IPS DF 6.9 (cell line): ENCODE data around the gene BANF2.

Experiments
- DNase-seq: peaks from one replicate; pipeline ENCODE4 v3.0.0-alpha.2; 2013; ENCODE audit warnings: low read depth, low spot score
- H3K27ac ChIP-seq: one replicate; pipeline ENCODE4 v1.5.1; 2013; ENCODE audit warnings: low read length, control low read depth
- H3K27me3 ChIP-seq: 2 replicates; pipeline ENCODE4 v1.6.1; 2013; ENCODE audit warnings: mild to moderate bottlenecking, low read length; ENCODE audit not compliant: control insufficient read depth, insufficient read depth
- H3K36me3 ChIP-seq: 2 replicates; pipeline ENCODE4 v1.6.1; 2013; ENCODE audit warnings: low read length; ENCODE audit not compliant: control insufficient read depth, insufficient read depth
- H3K4me1 ChIP-seq: 2 replicates; pipeline ENCODE4 v1.6.1; 2013; ENCODE audit warnings: low read length; ENCODE audit not compliant: control insufficient read depth, insufficient read depth
- H3K4me3 ChIP-seq: 2 replicates; pipeline ENCODE4 v1.5.1; 2013; ENCODE audit warnings: mild to moderate bottlenecking, low read length
- H3K9me3 ChIP-seq: 2 replicates; pipeline ENCODE4 v1.6.1; 2013; ENCODE audit warnings: low read length, inconsistent platforms; ENCODE audit not compliant: control insufficient read depth, insufficient read depth
- WGBS: extraction: QIAGEN DNeasy Blood & Tissue Kit; methylation state at CpG from one replicate; pipeline ENCODE4 v1.1.7; 2013; ENCODE audit warnings: mixed read lengths, missing lambda C conversion rate; ENCODE audit not compliant: insufficient read length, insufficient coverage; 5-methylcytosine and 5-hydroxymethylcytosine counted together

BANF2 gene

GRCh38 chr20:17734374-17734773 is 34.6 kb downstream of the BANF2 start:
- H3K27ac ChIP-seq: no peak overlapping the region
- WGBS: no CpG with 5 or more reads among the region's 5 CpGs
- no peaks in the 10 kb centered on the region for H3K9me3 ChIP-seq
- H3K36me3 ChIP-seq: no peaks in the 10 kb centered on the region
- H3K4me3 ChIP-seq: no peak overlapping the region
- no peaks in the 10 kb centered on the region for H3K27me3 ChIP-seq
- no peak for DNase-seq
- no peaks in the 10 kb centered on the region for H3K4me1 ChIP-seq

DNA sequence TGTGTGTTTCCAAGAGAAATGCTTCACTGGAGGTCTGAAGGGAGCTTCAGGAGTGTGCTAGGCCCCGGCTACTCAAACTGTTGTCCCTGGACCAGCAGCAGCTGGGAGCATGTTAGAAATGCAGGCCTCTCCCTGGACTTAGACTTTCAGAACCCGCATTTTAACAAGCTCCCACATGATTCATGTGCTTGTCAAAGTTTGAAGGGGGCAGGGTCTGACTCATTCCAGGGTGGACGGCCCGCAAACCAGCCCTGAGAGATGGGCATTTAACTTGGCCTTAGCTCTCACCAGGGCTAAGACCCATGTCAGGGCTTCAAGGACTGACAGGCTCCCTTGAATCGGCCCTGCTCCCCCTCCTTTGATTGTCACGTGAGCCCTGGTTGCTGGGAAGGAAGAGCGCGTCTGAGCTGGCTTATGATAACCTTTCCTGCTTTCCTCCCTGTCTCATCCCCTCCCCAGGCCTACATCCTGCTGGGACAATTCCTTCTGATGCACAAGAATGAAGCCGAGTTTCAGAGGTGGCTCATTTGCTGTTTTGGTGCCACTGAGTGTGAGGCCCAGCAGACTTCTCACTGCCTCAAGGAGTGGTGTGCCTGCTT is 35.5 kb downstream of the BANF2 start:
- H3K4me3 ChIP-seq: no peak overlapping the region
- H3K4me1 ChIP-seq: no peaks in the 10 kb centered on the region
- DNase-seq: no peak
- no peaks in the 10 kb centered on the region for H3K27me3 ChIP-seq
- no peak overlapping the region for H3K27ac ChIP-seq
- WGBS: no CpG with 5 or more reads among the region's 9 CpGs
- no peaks in the 10 kb centered on the region for H3K9me3 ChIP-seq
- H3K36me3 ChIP-seq: no peaks in the 10 kb centered on the region

DNA sequence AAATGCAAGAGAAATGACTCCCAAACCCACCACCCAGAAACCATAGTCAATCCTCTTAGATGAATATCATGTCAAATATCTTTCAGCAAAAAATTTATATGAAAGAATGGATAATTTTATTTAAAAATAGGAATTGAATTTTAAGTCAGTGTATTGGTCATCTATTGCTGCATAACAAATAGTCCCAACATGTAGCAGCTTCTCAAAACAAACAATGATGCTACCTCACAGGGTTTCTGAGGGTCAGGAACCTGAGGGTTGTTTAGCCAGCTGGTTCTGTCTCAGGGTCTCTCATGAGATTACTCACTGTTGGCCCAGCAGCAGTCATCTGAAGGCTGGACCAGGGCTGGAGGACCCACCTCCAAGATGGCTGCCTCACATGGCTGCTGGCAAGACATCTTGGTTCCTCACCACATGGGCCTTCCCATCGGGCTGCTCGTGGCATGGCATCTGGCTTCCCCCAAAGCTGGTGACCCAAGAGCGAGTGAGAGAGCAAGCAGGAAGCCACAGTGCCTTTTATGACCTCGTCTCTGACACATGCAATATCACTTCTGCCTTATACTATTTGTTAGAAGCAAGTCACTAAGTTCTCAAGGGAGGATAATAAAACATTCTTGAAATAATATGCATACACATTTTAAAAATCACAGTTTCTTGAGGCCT is 36.3 kb downstream of the BANF2 start:
- Histone ChIP-seq H3K4me1 (no peaks in the 10 kb centered on the region), H3K9me3 (no peaks in the 10 kb centered on the region), H3K27me3 (no peaks in the 10 kb centered on the region), H3K4me3 (no peak overlapping the region), H3K36me3 (no peaks in the 10 kb centered on the region), H3K27ac (no peak overlapping the region)
- DNase-seq: no peak
- WGBS: no CpG with 5 or more reads among the region's 4 CpGs

GRCh38 chr20:17738154-17738553 is 38.4 kb downstream of the BANF2 start:
- DNase-seq: no peak
- Histone ChIP-seq H3K36me3 (no peaks in the 10 kb centered on the region), H3K27ac (no peak overlapping the region), H3K4me1 (no peaks in the 10 kb centered on the region), H3K4me3 (no peak overlapping the region), H3K27me3 (no peaks in the 10 kb centered on the region), H3K9me3 (no peaks in the 10 kb centered on the region)
- no CpG with 5 or more reads among the region's 3 CpGs for WGBS

DNA sequence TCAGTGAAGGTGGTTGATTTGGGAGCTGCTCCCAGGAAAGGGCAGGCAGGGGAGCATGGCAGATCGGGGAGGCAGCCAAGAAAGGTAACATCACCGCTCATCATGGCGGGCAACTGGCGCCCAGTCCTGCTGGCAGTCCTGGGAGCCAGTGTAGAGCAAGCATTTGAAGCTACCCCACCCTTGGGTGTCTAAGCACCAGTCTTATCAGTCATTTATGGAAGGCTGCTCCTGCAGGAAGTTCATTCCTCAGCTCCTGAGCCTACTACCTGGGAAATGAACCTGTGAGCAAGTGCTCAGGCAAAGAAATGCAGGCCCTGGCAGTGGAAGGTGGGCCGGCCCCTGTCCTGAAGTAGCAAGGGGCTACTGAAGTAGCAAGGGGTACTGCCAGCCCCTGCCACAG is 41.5 kb downstream of the BANF2 start:
- H3K27ac ChIP-seq: no peak overlapping the region
- no peaks in the 10 kb centered on the region for H3K4me1 ChIP-seq
- no peak for DNase-seq
- H3K36me3 ChIP-seq: no peaks in the 10 kb centered on the region
- H3K4me3 ChIP-seq: no peak overlapping the region
- no peaks in the 10 kb centered on the region for H3K9me3 ChIP-seq
- WGBS: no CpG with 5 or more reads among the region's 5 CpGs
- no peaks in the 10 kb centered on the region for H3K27me3 ChIP-seq

DNA sequence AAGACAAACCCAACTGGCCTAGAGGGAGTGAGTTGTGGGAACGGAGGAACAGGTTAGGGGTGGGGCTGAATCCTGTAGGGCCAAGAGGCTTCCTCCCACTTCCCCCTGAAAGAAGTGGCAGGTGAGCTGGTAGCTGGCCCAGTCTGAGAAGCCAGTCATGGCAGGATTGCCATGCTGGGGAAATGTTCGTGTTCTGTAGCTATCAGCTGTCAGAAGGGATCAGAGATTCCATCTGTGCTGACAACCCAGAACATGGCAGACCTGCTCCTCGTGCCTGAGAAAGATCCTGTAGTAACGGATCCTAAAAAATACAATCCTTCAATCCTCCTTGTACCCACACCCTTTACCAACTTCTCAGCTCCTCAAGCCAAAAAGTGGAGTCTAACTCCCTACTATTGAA is 43.0 kb downstream of the BANF2 start:
- H3K4me1 ChIP-seq: no peaks in the 10 kb centered on the region
- no peaks in the 10 kb centered on the region for H3K9me3 ChIP-seq
- no peak overlapping the region for H3K27ac ChIP-seq
- DNase-seq: no peak
- WGBS: no CpG with 5 or more reads among the region's 4 CpGs
- H3K36me3 ChIP-seq: no peaks in the 10 kb centered on the region
- H3K27me3 ChIP-seq: no peaks in the 10 kb centered on the region
- no peak overlapping the region for H3K4me3 ChIP-seq

- Histone ChIP-seq H3K4me3 (no peak overlapping the region), H3K9me3 (no peaks in the 10 kb centered on the region), H3K27me3 (no peaks in the 10 kb centered on the region), H3K27ac (no peak overlapping the region), H3K4me1 (no peaks in the 10 kb centered on the region), H3K36me3 (no peaks in the 10 kb centered on the region)
- no peak for DNase-seq
- WGBS: no CpG with 5 or more reads among the region's 6 CpGs
Observed at GRCh38 chr20:17743677-17744076, 43.9 kb downstream of the BANF2 start.

GRCh38 chr20:17747431-17747846 is 47.7 kb downstream of the BANF2 start:
- Histone ChIP-seq H3K4me3 (no peak overlapping the region), H3K9me3 (no peaks in the 10 kb centered on the region), H3K27ac (no peak overlapping the region), H3K36me3 (no peaks in the 10 kb centered on the region), H3K4me1 (peaks cover 2% of the 10 kb centered on the region; the same call in 1 of the 2 replicates), H3K27me3 (no peaks in the 10 kb centered on the region)
- no CpG with 5 or more reads among the region's 4 CpGs for WGBS
- DNase-seq: no peak

DNA sequence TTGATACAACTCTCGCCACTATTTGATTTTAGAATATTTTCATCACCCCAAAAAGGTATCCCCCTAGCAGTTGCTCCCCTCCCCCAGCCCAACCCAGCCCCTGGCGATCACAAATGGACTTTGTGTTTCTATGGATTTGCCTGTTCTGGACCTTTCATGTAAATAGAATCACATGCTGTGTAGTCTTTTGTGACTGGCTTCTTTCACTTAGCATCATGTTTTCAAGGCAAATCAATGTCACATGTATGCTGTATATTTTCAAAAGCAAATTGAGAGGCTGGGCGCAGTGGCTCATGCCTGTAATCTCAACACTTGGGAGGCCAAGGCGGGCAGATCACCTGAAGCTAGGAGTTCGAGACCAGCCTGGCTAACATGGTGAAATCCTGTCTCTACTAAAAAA is 48.5 kb downstream of the BANF2 start:
- peaks cover 4% of the 10 kb centered on the region; the same call in 1 of the 2 replicates for H3K4me1 ChIP-seq
- no peak overlapping the region for H3K4me3 ChIP-seq
- H3K9me3 ChIP-seq: no peaks in the 10 kb centered on the region
- no CpG with 5 or more reads among the region's 5 CpGs for WGBS
- DNase-seq: no peak
- no peaks in the 10 kb centered on the region for H3K27me3 ChIP-seq
- no peak overlapping the region for H3K27ac ChIP-seq
- H3K36me3 ChIP-seq: no peaks in the 10 kb centered on the region

- H3K27me3 ChIP-seq: no peaks in the 10 kb centered on the region
- peaks cover 4% of the 10 kb centered on the region; the same call in 1 of the 2 replicates for H3K4me1 ChIP-seq
- no peak for DNase-seq
- no peaks in the 10 kb centered on the region for H3K9me3 ChIP-seq
- WGBS: no CpG with 5 or more reads among the region's 5 CpGs
- no peaks in the 10 kb centered on the region for H3K36me3 ChIP-seq
- no peak overlapping the region for H3K27ac ChIP-seq
- no peak overlapping the region for H3K4me3 ChIP-seq
Observed at GRCh38 chr20:17749626-17749977, 49.8 kb downstream of the BANF2 start.
